Skeletal muscle satellite cell (primary cell): ENCODE measurements around the gene PANK4.

Experiments
- H3K27me3 ChIP-seq: 2 replicates; pipeline ENCODE4 v1.7.0; 2013; ENCODE audit warnings: low read length; ENCODE audit not compliant: control insufficient read depth, insufficient read depth
- H3K36me3 ChIP-seq: 2 replicates; pipeline ENCODE4 v1.7.0; 2013; ENCODE audit warnings: mild to moderate bottlenecking, control low read depth, low read length; ENCODE audit not compliant: insufficient read depth
- H3K4me1 ChIP-seq: 2 replicates; pipeline ENCODE4 v1.7.0; 2013; ENCODE audit warnings: low read length; ENCODE audit not compliant: control insufficient read depth, insufficient read depth
- H3K4me2 ChIP-seq: 2 replicates; pipeline ENCODE4 v1.7.0; 2013; ENCODE audit warnings: mild to moderate bottlenecking, low read length
- H3K4me3 ChIP-seq: 2 replicates; pipeline ENCODE4 v1.7.0; 2013; ENCODE audit warnings: low read length
- H3K9ac ChIP-seq: 2 replicates; pipeline ENCODE4 v1.7.0; 2013; ENCODE audit warnings: mild to moderate bottlenecking, low read depth, low read length, moderate library complexity
- H3K9me3 ChIP-seq: replicated peaks from 2 replicates; pipeline ENCODE4 v1.7.0; 2013; ENCODE audit warnings: mild to moderate bottlenecking, control low read depth, low read length

The PANK4 gene

DNA sequence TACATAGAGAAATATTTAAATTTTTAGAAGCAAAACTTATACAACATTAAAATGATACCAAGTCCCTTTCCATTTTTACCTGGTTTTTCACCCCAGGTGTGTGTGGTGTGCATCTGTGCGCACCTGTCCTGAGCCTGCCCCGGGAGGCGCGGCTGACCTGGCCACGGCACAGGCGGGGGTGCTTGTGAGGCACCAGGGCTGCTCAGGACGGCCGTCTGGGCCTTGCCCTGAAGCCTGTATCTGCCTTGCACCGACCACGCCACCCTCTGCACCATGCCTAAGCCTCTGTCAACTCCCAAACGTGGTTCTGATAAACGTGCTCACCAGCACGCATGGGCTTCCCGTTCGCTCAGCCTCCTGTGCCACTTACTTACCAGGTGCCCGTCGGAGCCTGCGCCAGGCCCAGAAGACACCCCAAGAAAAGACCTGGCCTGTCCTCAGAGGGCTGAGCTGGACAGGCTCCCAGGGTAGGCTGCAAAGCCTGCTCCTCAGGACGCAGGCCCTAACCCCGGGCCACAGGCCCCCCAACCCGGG lies 20.9 kb downstream of the PANK4 start:
- no peaks in the 10 kb centered on the region for H3K9me3 ChIP-seq
- H3K36me3 ChIP-seq = peaks cover 23% of the 10 kb centered on the region
- H3K4me3 ChIP-seq = no peak overlapping the region
- peaks cover 26% of the 10 kb centered on the region for H3K4me1 ChIP-seq
- H3K27me3 ChIP-seq = peaks cover 11% of the 10 kb centered on the region
- no peak overlapping the region for H3K9ac ChIP-seq
- no peak overlapping the region for H3K4me2 ChIP-seq

- Histone ChIP-seq H3K4me2 (no peak overlapping the region), H3K36me3 (peaks cover 21% of the 10 kb centered on the region), H3K9ac (no peak overlapping the region), H3K4me3 (no peak overlapping the region), H3K4me1 (peaks cover 31% of the 10 kb centered on the region), H3K9me3 (no peaks in the 10 kb centered on the region), H3K27me3 (peaks cover 11% of the 10 kb centered on the region)
These were observed 21.5 kb downstream of the PANK4 start for GRCh38 chr1:2504949-2505272.

DNA sequence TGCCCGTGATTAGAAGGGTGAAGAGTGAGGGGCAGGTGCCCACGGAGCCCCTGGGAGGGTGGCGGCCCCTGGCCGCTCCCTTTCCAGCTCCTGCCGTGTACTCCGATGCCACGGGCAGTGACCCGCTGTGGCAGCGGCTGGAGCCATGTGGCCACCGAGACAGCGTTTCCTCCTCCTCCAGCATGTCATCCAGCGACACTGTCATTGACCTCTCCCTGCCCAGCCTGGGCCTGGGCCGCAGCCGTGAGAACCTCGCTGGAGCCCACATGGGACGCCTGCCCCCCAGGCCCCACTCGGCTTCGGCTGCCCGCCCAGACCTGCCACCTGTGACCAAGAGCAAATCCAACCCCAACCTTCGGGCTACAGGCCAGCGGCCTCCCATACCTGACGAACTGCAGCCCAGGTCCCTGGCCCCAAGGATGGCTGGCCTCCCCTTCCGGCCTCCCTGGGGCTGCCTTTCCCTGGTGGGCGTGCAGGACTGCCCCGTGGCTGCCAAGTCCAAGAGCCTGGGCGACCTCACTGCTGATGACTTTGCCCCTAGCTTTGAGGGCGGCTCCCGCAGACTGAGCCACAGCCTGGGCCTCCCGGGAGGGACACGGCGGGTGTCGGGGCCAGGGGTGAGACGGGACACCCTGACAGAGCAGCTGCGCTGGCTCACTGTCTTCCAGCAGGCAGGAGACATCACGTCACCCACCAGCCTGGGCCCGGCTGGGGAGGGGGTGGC lies 22.0 kb downstream of the PANK4 start:
- H3K9me3 ChIP-seq = no peaks in the 10 kb centered on the region
- H3K4me1 ChIP-seq = peaks cover 31% of the 10 kb centered on the region
- no peak overlapping the region for H3K4me3 ChIP-seq
- H3K27me3 ChIP-seq = peaks cover 11% of the 10 kb centered on the region
- no peak overlapping the region for H3K9ac ChIP-seq
- peaks cover 16% of the 10 kb centered on the region for H3K36me3 ChIP-seq
- H3K4me2 ChIP-seq = no peak overlapping the region

- Histone ChIP-seq H3K4me2 (no peak overlapping the region), H3K36me3 (peaks cover 9% of the 10 kb centered on the region), H3K4me3 (no peak overlapping the region), H3K27me3 (peaks cover 15% of the 10 kb centered on the region), H3K9me3 (no peaks in the 10 kb centered on the region), H3K9ac (no peak overlapping the region), H3K4me1 (peaks cover 31% of the 10 kb centered on the region)
These were observed 22.7 kb downstream of the PANK4 start for GRCh38 chr1:2503554-2504224.

GRCh38 chr1:2502661-2503553 lies 23.5 kb downstream of the PANK4 start:
- no peak overlapping the region for H3K4me3 ChIP-seq
- H3K36me3 ChIP-seq = peaks cover 5% of the 10 kb centered on the region
- no peaks in the 10 kb centered on the region for H3K9me3 ChIP-seq
- H3K27me3 ChIP-seq = peaks cover 15% of the 10 kb centered on the region
- no peak overlapping the region for H3K9ac ChIP-seq
- H3K4me1 ChIP-seq = peaks cover 31% of the 10 kb centered on the region
- H3K4me2 ChIP-seq = no peak overlapping the region

GRCh38 chr1:2502210-2502609 lies 24.2 kb downstream of the PANK4 start:
- H3K4me3 ChIP-seq = no peak overlapping the region
- peaks cover 16% of the 10 kb centered on the region for H3K27me3 ChIP-seq
- no peak overlapping the region for H3K4me2 ChIP-seq
- no peak overlapping the region for H3K9ac ChIP-seq
- H3K4me1 ChIP-seq = peaks cover 28% of the 10 kb centered on the region
- no peaks in the 10 kb centered on the region for H3K36me3 ChIP-seq
- no peaks in the 10 kb centered on the region for H3K9me3 ChIP-seq

GRCh38 chr1:2501820-2502119 lies 24.6 kb downstream of the PANK4 start:
- H3K4me3 ChIP-seq = no peak overlapping the region
- H3K27me3 ChIP-seq = peaks cover 21% of the 10 kb centered on the region
- H3K4me2 ChIP-seq = no peak overlapping the region
- no peaks in the 10 kb centered on the region for H3K9me3 ChIP-seq
- no peaks in the 10 kb centered on the region for H3K36me3 ChIP-seq
- H3K4me1 ChIP-seq = peaks cover 23% of the 10 kb centered on the region
- H3K9ac ChIP-seq = no peak overlapping the region

DNA sequence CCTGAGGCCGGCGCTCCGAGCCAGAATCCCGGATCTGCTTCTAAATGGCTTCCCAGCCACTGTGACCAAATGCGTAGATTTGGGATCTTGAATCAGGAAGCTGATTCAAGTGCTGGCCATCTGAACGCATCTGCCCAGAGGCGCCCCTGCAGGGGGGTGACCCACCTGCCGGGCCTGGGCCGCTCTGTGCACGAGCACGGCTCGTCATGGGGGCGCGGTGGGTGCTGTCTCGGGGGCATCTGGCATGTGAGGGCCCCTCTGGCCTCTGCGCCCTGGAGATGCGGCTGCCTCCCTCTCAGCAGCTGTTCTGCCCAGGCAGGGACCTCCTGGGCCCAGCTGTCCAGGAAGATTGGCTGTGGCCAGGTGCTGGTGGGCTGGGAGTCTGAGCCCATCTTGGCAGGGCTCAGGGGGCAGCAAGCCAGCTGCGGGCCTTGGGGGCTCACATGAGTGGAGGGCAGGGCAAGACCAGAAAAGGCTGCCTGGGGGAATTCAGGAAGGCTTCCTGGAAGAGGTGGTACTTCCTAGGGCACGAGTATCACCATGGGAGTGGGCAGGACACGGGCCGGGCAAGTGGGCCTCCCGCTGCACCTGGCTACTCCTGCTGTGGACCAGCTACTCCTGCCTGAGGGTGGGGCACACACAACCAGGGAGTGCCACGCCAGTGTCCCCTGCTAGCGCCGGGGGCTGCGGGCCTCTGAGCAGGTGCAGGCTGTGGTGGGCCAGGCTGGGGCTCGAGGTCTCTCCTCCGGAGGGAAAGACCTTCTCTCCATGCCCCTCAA lies 25.2 kb downstream of the PANK4 start:
- H3K4me2 ChIP-seq = no peak overlapping the region
- no peaks in the 10 kb centered on the region for H3K36me3 ChIP-seq
- H3K9me3 ChIP-seq = no peaks in the 10 kb centered on the region
- H3K9ac ChIP-seq = no peak overlapping the region
- peaks cover 22% of the 10 kb centered on the region for H3K27me3 ChIP-seq
- H3K4me1 ChIP-seq = peaks cover 19% of the 10 kb centered on the region
- no peak overlapping the region for H3K4me3 ChIP-seq

- no peaks in the 10 kb centered on the region for H3K36me3 ChIP-seq
These were observed 26.3 kb downstream of the PANK4 start for GRCh38 chr1:2499986-2500596.

DNA sequence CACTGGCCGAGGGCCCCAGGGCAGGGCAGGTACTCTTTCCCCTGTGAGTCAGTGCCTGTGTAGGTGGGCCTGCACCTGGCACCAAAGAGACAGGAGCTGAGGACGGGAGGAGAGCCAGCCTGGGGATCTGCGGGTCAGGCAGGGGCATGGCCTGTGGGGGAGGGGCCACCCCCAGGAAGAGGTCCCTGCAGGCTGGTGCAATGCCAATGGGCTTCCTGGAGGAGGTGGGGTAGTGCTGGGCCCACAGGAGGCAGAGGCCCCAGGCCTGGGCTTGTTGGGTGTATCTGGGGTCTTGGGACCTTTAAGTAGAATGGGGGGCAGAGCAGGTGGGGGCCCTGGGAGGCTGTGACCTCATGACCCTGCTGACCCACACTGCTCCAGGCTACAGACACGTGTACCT lies 27.1 kb downstream of the PANK4 start:
- no peak overlapping the region for H3K9ac ChIP-seq
- H3K4me3 ChIP-seq = no peak overlapping the region
- no peaks in the 10 kb centered on the region for H3K36me3 ChIP-seq
- peaks cover 18% of the 10 kb centered on the region for H3K27me3 ChIP-seq
- no peaks in the 10 kb centered on the region for H3K9me3 ChIP-seq
- H3K4me2 ChIP-seq = no peak overlapping the region
- peaks cover 16% of the 10 kb centered on the region for H3K4me1 ChIP-seq

More at GRCh38 chr1:2499986-2500596, 26.3 kb downstream of the PANK4 start:
- Histone ChIP-seq H3K4me2 (no peak overlapping the region), H3K4me3 (no peak overlapping the region), H3K27me3 (peaks cover 24% of the 10 kb centered on the region), H3K9ac (no peak overlapping the region), H3K4me1 (peaks cover 19% of the 10 kb centered on the region), H3K9me3 (no peaks in the 10 kb centered on the region)
